HG03097 (cell line): ENCODE measurements around the gene ZFPL1.

Experiments used
- ATAC-seq: cut with Tn5 transposase; IDR thresholded peaks from one replicate; pipeline ENCODE4 v1.9.1; 2021; ENCODE audit not compliant: unreplicated experiment, low FRiP score

Gene ZFPL1

DNA sequence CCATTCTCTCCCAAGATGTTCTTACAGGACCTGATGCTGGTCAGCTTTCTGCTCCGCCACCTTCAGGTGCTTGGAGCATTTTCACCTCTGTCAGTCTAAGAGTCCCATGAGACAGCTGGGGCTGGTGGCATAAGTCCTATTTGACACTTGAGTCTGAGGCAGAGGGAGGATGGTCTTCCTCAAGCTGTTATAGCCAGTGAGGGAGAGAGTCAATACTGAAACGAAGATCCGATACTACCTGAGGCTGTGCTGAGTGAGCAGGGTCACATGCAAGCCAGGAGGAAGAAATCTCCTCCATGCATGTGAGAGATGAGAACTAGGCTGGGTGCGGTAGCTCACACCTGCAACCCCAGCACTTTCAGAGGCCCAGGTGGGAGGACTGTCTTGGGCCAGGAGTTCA is 5.6 kb downstream of the ZFPL1 start:
- no peak for ATAC-seq

DNA sequence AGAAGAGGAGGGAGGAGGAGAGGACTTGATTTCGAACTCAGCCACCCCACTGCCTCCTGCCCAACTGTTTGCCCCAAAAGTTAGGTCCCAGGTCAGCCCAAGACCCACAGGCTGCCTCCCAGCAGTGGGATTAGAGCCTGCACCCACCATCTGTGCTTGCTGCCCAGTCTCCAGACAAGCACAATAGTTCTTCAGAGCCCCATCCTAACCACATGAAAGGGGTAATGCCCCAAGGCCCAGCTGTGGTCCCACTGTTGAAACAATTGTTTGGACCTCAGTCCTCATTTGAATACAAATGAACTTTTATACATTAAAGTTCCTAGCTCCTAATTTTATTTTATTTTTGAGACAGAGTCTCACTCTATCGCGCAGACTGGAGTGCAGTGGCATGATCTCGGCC is 6.6 kb downstream of the ZFPL1 start:
- ATAC-seq, result no peak

DNA sequence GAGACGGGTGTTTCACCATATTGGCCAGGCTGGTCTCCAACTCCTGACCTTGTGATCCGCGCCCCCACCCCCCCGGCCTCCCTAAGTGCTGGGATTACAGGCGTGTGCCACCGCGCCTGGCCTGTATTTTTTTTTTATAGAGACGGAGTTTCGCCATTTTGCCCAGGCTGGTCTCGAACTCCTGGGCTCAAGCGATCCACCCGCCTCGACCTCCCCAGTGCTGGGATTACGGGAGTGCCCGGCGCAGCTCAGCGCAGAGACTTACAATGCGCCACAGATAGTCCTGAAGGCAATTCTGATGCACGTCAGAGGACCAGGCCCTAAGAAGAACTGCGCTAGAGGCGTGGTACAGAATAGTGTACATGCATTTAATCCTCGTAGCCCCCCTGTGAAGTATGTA is 11.4 kb downstream of the ZFPL1 start:
- ATAC-seq, result no peak

DNA sequence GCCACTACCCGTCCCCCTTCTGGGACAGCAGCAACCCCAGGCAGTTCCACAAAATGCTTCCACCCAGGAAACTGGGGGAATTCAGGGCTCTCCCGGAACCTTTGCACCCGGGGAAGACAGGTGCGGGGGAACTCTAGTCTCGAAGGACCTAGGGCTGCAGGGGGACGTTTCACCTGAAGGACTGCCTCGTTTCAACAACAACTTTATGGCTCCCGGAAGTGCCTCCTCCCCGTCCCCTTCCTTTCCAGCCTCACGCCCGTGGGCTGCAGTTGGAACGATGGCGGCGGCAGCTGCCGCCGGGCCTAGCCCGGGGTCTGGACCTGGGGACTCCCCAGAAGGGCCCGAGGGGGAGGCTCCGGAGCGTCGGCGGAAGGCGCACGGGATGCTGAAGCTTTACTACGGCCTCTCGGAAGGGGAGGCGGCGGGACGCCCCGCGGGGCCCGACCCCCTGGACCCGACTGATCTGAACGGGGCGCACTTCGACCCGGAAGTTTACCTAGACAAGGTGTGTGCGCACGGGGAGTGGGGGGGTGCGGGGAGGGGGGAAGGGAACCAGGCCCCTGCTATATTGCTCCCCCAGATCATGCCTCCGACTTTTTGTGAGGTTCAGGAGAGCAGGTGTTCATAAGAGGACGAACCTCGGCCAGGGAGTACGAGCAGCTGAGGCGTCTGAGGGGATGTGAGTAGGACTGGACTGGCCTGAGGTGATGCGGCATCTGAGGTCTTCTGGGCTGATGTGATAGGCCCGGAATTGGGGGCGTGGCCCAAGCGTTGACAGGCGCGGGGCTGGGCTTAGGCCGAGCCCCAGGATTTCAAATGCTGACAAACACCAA is 12.2 kb downstream of the ZFPL1 start, which contains the start of gene VPS51:
VPS51 (plus strand) TSS at position 241 of the 833 bp plus-strand sequence; CDS start at position 278, 37 bp downstream.
- ATAC-seq, result peak; percentile 72

DNA sequence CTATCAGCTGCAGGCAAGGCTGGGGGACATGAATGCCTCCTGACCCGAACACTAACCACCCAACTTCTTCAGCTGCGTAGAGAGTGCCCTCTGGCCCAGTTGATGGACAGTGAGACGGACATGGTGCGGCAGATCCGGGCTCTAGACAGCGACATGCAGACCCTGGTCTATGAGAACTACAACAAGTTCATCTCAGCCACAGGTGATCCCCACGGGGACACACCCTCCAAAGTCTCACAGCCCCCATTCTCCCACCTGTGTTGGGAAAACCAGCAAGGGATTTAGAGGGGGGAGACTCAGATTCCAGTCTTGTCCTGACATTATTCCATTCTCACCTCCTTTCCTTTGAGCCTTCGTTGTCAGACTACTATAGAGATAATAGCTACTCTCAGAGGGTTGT is 12.9 kb downstream of the ZFPL1 start:
- ATAC-seq, result no peak

DNA sequence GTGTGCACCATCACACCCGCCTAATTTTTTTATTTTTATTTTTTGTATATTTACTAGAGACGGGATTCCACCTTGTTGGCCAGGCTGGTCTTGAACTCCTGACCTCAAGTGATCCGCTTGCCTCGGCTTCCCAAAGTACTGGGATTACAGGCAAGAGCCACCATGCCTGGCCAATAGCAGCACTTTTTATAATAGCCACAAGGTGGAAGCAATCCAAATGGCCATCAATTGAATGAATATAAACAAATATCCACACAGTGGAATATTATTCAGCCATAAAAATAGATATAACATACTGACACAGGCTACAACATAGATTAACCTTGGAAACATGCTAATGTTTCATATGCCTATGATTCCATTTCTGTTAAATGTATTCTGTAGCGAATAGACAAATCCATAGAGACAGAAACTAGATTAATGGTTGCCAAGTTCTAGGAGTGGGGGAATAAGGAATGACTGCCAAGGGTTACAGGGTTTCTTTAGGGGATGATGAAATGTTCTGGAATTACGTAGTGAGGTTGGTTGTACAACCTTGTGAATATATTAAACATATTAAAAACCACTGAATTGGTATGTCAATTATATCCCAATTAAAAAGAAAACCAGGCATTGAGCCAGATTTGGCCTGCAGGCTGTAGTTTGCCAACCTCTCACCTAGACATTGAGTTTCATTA is 16.8 kb downstream of the ZFPL1 start:
- ATAC-seq, result no peak

DNA sequence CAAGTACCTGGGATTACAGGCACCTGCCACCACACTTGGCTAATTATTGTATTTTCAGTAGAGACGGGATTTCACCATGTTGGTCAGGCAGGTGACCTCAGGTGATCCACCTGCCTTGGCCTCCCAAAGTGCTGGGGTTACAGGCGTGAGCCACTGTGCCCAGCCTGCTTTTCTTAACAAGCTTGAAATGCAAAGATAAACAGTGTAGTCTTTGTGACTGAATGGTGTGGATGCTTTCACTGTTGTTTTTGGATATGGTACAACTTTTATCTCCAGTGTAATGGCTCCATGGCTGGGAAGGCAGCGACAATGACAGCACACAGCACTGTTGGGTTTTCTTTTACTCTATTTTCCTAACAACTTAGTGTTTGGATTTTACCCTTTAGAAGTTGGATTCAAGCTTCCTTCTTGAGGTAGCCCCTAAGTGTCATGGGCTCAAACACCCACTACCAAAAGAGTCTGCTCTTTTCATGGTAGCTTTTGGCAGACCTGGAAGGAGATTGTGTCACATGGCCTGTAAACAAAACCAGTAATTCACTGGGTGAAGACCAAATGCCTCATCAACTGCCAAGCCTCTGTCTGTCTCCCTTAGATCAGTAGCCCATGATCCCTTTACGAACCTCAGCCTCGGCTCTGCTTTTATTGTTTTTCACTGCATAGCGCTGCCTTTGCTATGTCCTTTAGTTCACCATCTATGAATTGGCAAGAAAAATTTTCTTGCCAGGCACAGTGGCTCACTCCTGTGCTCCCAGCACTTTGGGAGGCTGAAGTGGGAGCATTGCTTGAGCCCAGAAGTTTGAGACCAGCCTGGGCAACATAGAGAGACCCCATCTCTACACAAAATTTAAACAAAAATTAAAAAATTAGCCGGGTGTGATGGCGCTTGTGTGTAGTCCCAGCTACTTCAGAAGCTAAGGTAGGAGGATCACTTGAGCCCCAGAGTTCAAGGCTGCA is 18.4 kb downstream of the ZFPL1 start:
- ATAC-seq, result no peak

GRCh38 chr11:65103476-65103875 is 19.5 kb downstream of the ZFPL1 start:
- no peak for ATAC-seq

- no peak for ATAC-seq
Measured at GRCh38 chr11:65104628-65105027, 20.6 kb downstream of the ZFPL1 start.

DNA sequence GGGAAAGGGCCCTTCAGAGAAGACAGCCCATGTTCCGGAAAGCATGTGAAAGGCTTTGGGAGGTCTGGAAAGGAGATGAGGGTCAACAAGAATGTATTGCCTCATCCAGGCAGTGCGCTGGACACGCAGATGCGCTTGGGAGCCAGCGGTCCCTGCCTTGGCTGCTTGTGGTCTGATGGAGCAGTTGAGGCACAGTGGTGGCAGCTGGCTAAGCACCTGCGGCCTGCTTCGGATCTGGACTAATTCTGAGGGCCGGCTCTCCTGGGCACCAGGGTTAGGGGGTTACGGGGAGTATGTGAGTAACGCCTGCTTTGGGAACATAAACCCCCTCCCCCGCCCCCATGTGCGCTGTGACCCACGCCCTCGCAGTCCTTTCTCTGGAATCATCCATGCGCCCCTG is 23.1 kb downstream of the ZFPL1 start:
- ATAC-seq, result no peak

- ATAC-seq, result no peak
Measured at GRCh38 chr11:65107751-65108468, 23.9 kb downstream of the ZFPL1 start.

DNA sequence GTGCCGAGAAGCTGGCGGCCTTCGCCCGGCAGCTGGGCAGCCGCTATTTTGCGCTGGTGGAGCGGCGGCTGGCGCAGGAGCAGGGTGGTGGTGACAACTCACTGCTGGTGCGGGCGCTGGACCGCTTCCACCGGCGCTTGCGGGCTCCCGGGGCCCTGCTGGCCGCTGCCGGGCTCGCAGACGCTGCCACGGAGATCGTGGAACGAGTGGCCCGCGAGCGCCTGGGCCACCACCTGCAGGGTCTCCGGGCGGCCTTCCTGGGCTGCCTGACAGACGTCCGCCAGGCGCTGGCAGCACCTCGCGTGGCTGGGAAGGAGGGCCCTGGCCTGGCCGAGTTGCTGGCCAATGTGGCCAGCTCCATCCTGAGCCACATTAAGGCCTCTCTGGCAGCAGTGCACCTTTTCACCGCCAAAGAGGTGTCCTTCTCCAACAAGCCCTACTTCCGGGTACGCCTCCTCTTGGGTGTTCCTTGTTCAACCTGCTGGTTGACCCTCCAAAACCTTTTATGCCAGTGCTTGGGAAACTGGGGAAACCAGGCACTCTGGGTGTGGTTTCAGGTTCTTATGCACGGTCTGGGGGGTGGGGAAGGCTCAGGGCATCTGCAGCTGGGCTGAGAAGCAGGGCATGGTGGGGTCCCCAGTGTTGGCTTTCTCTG is 24.6 kb downstream of the ZFPL1 start:
- ATAC-seq, result no peak

DNA sequence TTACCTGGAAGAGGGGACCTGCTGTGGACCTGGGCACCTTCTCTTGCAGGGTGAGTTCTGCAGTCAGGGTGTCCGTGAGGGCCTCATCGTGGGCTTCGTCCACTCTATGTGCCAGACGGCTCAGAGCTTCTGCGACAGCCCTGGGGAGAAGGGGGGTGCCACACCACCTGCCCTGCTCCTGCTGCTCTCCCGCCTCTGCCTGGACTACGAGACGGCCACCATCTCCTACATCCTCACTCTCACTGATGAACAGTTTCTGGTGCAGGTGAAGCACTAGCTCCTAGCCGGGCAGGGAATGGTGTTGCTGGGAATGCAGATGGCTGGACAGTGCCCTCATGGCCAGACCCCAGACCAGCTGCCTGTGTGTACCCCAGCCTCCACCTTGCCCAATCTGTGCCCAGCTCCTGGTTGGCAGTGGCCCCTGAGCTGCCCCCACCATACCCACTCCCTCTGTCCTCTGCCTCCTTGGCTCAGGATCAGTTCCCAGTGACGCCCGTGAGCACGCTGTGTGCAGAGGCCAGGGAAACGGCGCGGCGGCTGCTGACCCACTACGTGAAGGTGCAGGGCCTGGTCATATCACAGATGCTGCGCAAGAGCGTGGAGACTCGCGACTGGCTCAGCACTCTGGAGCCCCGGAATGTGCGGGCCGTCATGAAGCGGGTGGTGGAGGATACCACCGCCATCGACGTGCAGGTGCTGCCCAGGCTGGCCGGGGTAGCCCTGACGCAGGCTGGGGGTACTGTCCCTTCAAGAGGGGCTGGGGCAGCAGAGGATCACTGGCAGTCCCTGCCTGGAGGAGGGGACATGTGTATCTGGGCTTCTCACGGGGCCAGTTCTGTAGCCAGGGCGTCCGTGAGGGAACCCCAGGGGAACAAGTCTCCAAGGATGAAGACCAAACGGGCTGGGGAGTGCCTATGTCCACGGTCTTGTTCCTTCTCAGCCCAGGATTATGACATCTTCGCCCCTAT is 25.5 kb downstream of the ZFPL1 start:
- ATAC-seq, result no peak

DNA sequence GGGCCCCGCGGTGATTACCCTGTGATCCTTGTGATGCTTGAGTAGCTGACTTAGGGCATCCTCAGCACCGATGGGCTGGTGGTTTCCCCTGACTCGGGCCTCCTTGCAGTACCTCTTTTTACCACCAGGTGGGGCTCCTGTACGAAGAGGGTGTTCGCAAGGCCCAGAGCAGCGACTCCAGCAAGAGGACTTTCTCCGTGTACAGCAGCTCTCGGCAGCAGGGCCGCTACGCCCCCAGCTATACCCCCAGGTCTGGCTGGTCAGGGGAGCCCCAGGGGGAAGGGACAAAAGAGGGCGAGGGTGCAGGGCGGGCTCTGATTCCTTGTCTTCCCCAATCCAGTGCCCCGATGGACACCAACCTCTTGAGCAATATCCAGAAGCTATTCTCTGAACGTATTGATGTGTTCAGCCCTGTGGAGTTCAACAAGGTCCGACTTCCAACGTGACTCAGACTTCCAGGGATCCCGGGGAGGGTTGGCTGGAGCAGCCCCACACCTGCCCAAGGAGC is 26.4 kb downstream of the ZFPL1 start:
- no peak for ATAC-seq

GRCh38 chr11:65111159-65111743 is 27.2 kb downstream of the ZFPL1 start:
- ATAC-seq, result no peak

- ATAC-seq, result peak; percentile 44
Measured at GRCh38 chr11:65111744-65112545, 27.9 kb downstream of the ZFPL1 start, which contains the start of gene TM7SF2. Gene TM7SF2 (plus strand): TSS chr11:65111872. CDS start chr11:65112016, 144 bp downstream.
